Epithelial cell of prostate (primary cell): ENCODE data around the gene DCBLD2.

Experiments
- DNase-seq: peaks from one replicate; pipeline ENCODE4 v3.0.0-alpha.2; 2011; ENCODE audit warnings: low read depth, low spot score
- H3K27ac ChIP-seq: fragments of 450-650 bp; 2 replicates; pipeline ENCODE4 v1.5.1; 2017; ENCODE audit warnings: mild to moderate bottlenecking

DCBLD2 gene

GRCh38 chr3:98800401-98800800 lies 101.1 kb downstream of the DCBLD2 start:
- no peak for DNase-seq

DNA sequence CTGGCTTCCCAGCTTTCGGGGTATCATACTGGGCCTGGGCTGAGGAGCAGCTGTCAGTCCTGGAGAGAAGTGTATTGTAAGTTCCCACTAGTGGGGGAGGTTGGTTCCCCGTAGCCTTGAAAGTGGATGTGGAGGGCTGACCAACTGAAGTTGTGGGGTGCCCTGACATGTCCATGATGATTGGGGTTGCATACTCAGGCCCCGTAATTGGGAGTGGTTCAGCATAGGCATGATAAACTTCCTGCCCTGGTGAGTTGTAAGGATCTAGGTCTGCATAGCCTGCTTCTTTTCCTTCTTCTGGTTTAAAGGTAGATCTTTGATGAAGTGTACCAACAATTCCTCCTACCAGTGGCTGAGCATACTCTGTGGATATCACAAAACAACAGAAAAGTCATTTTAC lies 102.0 kb downstream of the DCBLD2 start:
- no peak for DNase-seq
- peak overlapping the region; percentile 70 for H3K27ac ChIP-seq

More at GRCh38 chr3:98800401-98800800, 101.1 kb downstream of the DCBLD2 start:
- H3K27ac ChIP-seq: peak overlapping the region; percentile 70

- H3K27ac ChIP-seq: peak overlapping the region; percentile 70
- no peak for DNase-seq
Observed at GRCh38 chr3:98798820-98799219, 102.7 kb downstream of the DCBLD2 start.

GRCh38 chr3:98797905-98798304 lies 103.6 kb downstream of the DCBLD2 start:
- DNase-seq: no peak
- peak overlapping the region; percentile 70 for H3K27ac ChIP-seq

DNA sequence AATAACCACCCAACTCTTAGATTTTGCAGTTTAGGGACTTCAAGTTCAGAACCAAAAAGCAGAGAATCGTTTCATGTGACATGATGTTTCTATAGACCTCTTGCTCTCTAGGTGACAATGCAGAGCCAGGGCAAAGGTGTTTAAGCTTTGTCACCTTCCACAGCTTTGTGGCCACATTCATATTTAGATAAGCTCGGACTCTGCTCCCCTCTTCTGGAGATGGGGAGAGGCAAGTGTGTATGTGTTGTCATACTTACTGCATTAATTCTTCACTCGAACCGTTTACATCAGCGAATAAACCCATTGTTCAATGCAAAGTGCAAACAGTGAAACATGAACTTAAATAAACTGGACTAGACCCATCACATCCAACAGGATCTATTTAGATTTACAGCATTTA lies 105.2 kb downstream of the DCBLD2 start:
- no peak overlapping the region for H3K27ac ChIP-seq
- DNase-seq: no peak

- no peak overlapping the region for H3K27ac ChIP-seq
- no peak for DNase-seq
Observed at GRCh38 chr3:98793971-98794370, 107.5 kb downstream of the DCBLD2 start.

DNA sequence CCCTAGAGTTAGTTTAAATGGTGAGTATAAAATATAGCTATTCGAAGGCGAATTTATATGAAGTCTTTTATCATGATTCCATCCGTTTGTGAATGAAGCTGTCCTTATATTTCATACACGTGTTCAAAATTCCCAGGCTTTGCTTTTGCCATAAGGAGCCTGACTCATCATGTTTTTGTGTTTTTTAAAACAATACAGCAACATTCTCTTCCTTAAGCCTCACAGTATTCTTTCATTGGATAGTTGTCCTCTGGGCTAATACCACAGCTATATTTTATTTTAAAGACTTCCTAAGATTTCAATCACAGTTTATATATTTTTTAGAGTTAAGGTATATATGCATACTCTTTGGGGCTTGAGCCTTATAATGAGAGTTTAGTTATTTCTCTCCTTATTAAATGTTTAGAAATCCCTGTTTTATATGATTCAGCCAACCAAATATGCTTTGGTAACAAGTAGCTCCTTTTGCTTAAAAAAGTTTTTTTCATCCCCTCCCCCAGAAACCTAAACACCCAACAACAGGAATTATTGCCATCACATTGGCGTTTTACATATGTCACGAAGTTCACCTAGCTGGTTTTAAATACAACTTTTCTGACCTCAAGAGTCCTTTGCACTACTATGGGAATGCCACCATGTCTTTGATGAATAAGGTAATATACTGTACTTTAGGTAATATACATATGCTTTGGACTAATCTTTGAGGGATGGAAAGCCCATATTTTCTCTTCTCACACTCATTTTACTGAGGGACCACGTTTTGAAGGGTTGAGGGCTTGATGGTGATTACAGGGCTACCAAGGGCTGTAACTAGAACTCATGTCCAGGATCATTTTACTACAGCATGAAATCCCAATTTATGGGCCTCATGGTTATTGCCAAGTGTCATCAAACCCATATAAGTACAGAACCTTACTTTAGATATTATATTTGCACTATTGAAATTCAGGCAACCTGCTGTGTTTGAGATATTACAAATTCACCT lies 109.9 kb downstream of the DCBLD2 start:
- no peak for DNase-seq
- H3K27ac ChIP-seq: peak overlapping the region; percentile 2

DNA sequence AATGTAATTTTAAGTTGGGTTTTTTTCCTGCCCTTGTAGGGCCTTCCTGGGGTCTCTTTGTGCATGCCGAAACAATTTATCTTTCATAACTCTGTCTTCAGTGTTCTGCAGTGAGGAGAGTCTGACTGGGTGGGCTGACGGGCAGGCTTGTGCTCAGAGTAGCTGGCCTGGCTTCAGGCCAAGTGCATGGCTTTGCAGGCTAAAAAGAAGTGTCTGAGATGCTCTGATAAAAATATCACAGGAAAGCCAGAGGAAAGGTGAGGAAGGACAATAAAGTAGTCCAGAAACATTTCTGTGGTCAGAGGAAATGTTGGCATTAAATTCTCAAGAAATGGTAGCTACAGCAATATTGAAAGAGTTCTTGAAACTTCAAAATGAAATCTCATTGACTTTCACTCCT lies 112.8 kb downstream of the DCBLD2 start:
- no peak overlapping the region for H3K27ac ChIP-seq
- no peak for DNase-seq

DNA sequence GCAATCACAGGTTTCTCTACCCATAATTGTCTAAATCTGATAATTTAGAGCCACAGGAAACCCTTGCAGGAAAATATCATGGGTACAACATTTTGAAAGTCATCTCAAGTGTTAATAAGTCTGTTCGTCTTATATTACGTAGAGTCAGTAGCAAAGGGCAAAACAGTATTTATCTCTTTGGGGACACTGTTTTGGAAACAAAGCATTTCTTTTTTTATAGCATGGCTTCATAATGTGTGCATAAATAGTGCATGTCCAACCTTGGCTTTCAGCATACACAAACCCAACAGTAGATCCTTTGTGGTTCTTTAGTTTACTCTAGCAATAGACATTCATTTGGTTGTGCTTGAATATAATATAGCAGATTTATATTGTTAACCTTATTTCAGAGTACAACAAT lies 114.3 kb downstream of the DCBLD2 start:
- no peak for DNase-seq
- H3K27ac ChIP-seq: no peak overlapping the region

GRCh38 chr3:98786364-98787006 lies 115.0 kb downstream of the DCBLD2 start:
- DNase-seq: no peak
- H3K27ac ChIP-seq: no peak overlapping the region

- peak overlapping the region; percentile 52 for H3K27ac ChIP-seq
- DNase-seq: no peak
Observed at GRCh38 chr3:98784666-98785600, 116.6 kb downstream of the DCBLD2 start.

DNA sequence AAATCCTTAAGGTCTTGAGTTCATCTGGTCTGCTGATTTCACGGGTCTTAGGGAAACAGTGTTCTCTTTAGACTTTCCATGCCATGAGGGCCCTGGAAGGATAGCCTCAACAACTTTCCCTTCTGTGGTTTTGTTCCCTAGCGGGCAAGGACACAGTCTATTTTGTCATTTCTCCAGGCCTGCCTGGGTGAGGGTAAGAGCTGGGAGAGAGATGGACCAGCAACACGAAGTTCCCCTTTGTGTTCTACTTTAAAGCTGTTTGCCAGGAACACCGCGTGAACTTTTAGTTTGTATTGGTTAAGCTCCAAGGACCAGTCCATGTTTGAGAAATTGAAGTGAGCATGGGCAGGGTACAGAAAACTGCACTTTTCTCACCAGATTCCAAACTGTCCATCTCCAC lies 117.5 kb downstream of the DCBLD2 start:
- H3K27ac ChIP-seq: peak overlapping the region; percentile 52
- no peak for DNase-seq

GRCh38 chr3:98782824-98783500 lies 118.5 kb downstream of the DCBLD2 start:
- no peak overlapping the region for H3K27ac ChIP-seq
- no peak for DNase-seq

DNA sequence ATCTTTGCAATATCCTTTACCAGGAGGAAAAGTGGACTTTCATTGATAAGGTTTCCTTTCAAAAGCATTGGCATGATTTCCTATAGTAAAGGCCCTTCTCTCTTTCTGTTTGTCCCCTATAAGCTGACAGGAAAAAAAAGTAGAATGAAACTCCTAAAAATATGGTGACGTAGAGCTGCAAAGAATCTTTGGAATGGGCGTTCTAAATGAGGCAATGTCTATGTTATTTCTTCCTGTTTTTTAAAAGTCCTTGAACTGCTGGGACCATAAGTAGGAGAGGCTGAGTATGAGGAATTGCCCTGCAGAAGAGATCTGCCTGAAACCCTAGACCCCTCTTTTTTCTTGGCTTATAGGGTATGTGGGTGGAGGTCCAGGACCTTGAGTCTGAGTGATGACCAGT lies 121.2 kb downstream of the DCBLD2 start:
- DNase-seq: no peak

DNA sequence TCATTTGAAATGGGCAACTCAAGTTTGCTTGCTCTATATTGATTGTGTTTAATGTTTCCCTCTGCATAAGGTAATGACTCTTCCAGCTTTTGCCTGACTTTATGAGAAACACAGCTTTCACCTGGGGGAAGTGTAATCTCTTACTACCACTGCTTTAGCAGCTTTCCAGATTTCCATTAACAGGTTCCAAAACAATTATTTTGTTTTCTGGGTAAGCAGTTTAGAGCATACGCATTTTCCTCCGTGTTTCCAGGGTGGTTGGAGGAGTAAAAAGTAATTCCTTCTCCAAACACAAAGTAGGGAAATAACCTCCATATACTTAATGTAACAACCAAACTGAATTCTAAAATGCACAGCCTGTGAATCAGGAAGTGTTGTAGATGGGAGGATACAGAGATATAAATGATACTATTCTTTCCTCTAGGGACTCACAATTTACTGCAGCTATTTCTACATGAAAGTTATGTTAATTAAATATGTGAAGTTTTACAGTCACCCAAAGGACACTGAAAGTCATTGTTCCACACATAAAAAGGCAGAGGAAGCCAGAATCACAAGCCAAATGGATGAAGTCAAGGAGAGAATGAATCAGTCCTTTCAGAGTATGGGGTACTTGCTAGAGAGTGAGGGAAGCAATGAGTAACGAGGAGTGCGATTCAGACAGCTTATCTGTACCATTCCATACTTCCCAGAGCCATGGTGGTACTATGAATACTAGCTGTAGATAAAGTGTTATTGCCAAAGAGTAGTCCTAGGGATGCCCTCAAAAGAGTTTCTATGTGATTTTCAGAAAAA lies 121.8 kb downstream of the DCBLD2 start:
- peak overlapping the region; percentile 84 for H3K27ac ChIP-seq
- DNase-seq: no peak

More for the DNA sequence above, 121.2 kb downstream of the DCBLD2 start:
- H3K27ac ChIP-seq: peak overlapping the region; percentile 84

GRCh38 chr3:98778852-98779413 lies 122.6 kb downstream of the DCBLD2 start:
- peak; percentile 78 for DNase-seq

GRCh38 chr3:98778383-98778782 lies 123.1 kb downstream of the DCBLD2 start:
- H3K27ac ChIP-seq: peak overlapping the region; percentile 84
- no peak for DNase-seq

More at GRCh38 chr3:98778852-98779413, 122.6 kb downstream of the DCBLD2 start:
- H3K27ac ChIP-seq: peak overlapping the region; percentile 84

DNA sequence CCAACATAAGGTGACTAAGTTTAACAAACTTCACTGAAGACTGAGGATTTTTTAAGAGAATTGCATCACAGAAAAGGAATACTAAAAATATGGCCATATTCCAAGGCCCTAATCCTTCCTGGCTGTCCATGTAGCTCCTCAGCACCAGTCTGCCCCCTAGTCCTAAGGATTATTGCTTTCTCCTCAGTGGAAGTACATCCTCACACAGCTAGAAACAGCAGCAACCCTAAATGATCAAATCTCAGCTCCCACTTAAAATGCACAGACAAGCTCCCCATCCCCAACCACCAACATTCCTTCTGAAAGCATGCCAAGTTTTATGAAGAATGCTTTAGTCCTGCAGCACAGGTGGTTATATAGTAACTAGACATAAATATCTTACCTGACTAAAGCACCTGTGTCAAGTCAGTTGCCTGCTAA lies 123.7 kb downstream of the DCBLD2 start:
- H3K27ac ChIP-seq: peak overlapping the region; percentile 84
- no peak for DNase-seq
